Measurements from ENCODE around the gene ZNF169. TPM values are rescaled to one million over a fixed set of nuclear protein-coding genes. Genes with fewer than 3 reads are reported as not detected.

The ZNF169 gene
- total RNA-seq: 1.8 and 2.4 TPM in 2 replicates

GRCh38 chr9:94259077-94259862 is at the start of gene ZNF169:
Gene ZNF169, plus strand, starts transcription at chr9:94259298. Its CDS starts 19,515 bp downstream, at chr9:94278813.

GRCh38 chr9:94328544-94328943 is 69.4 kb downstream of the ZNF169 start, which contains the start of gene NUTM2F:
Gene NUTM2F, minus strand, starts transcription at chr9:94328644. Its CDS starts 21 bp downstream, at chr9:94328623.

Other genes starting within 250 kb of the ZNF169 start
- gene PTPDC1, start 174.8 kb upstream of the ZNF169 start, total RNA-seq: 5.1 and 5.8 TPM in 2 replicates
- gene NUTM2F, start 69.3 kb downstream of the ZNF169 start, total RNA-seq: not detected in 2 replicates